Cardiac fibroblast (primary cell): ENCODE data around the gene CD200R1L.

Experiments used
- DNase-seq, 2 donors: peaks; one replicate each; pipeline versions ENCODE4 v3.0.0 to v3.0.0-alpha.2; 2010; ENCODE audit warnings: low read depth in 2 of 2
- H3K4me3 ChIP-seq, 2 donors: replicated peaks in 1 of 2; 1 replicate in 1 of 2; 2 replicates in 1 of 2; pipeline ENCODE4 v1.5.1; 2011; ENCODE audit warnings: low read depth in 2 of 2, low read length in 2 of 2, mild to moderate bottlenecking in 2 of 2, moderate library complexity in 1 of 2
- CTCF ChIP-seq: IDR thresholded peaks from one replicate; pipeline ENCODE4 v1.5.1; 2011; ENCODE audit warnings: low read depth, mild to moderate bottlenecking, low read length, inconsistent platforms

The CD200R1L gene

GRCh38 chr3:112794622-112795172 is 52.0 kb downstream of the CD200R1L start:
- DNase-seq, result no peak
- H3K4me3 ChIP-seq, result no peak overlapping the region
- no peak for TF ChIP-seq CTCF

- peak; percentile 56 to 66 for DNase-seq
- no peak overlapping the region for H3K4me3 ChIP-seq
- TF ChIP-seq CTCF, result no peak
Measured at GRCh38 chr3:112793326-112794081, 53.2 kb downstream of the CD200R1L start.

- TF ChIP-seq CTCF, result no peak
- no peak for DNase-seq
- no peak overlapping the region for H3K4me3 ChIP-seq
Measured at GRCh38 chr3:112791736-112792135, 54.9 kb downstream of the CD200R1L start.

GRCh38 chr3:112789787-112790186 is 56.9 kb downstream of the CD200R1L start:
- DNase-seq, result no peak
- no peak for TF ChIP-seq CTCF
- H3K4me3 ChIP-seq, result no peak overlapping the region

- H3K4me3 ChIP-seq, result no peak overlapping the region
- no peak for TF ChIP-seq CTCF
- DNase-seq, result no peak
Measured at GRCh38 chr3:112786881-112787579, 59.6 kb downstream of the CD200R1L start.

- H3K4me3 ChIP-seq, result no peak overlapping the region
- DNase-seq, result peak in 1 of 2 donors; percentile 89
- TF ChIP-seq CTCF, result no peak
Measured at GRCh38 chr3:112786002-112786590, 60.6 kb downstream of the CD200R1L start.
